ENCODE measurements around the gene MEAF6. TPM values are rescaled to one million over a fixed set of nuclear protein-coding genes. Genes with fewer than 3 reads are reported as not detected.

MEAF6 gene
- total and polyA plus RNA-seq, 2 donors (not counting 3 experiments of a cell fraction or from before 2014, with no cell fraction given), result 28.0 to 62.5 TPM

DNA sequence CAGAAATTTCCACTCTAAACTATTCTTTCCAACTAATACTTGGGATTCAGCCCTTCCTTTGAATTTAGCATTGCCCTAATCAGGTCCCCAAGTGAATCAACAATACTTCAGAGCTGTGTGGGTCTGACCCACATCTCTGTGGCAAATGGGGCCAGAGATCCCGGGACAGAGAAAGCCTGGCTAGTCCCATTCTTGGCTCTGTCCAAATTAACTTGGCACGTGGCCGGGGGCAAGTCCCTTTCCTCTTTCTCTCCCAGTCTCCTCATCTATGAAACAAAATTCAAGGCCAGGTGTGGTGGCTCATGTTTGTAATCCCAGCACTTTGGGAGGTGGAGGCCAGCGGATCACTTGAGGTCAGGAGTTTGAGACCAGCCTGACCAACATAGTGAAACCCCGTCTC lies 46.5 kb downstream of the MEAF6 start:
- H3K9me1 ChIP-seq (replicated peaks; ENCODE audit: control insufficient read depth, extremely low read depth, insufficient read depth, low read length), result no peaks in the 10 kb centered on the region
- H3K4me2 ChIP-seq (ENCODE audit: insufficient read depth, low read length), result no peak overlapping the region
- no peaks in the 10 kb centered on the region for H3K79me2 ChIP-seq (ENCODE audit: control insufficient read depth, insufficient read depth, low read length)
- FAIRE-seq (no peak), DNase-seq (ENCODE audit: low read depth, low spot score) (no peak)
- no peaks in the 10 kb centered on the region for H3K36me3 ChIP-seq (ENCODE audit: control insufficient read depth in 2 of 2, extremely low read depth in 1 of 2, insufficient read depth in 2 of 2, low read length in 2 of 2)
- BruUV-seq (replicated peaks), result no TSS peak
- dilution Hi-C loops (cut with MboI; ENCODE audit: extremely low pct_ligation_motif_present, low sequenced_read_pairs) (no loop called here), intact Hi-C loops (cut with micrococcal nuclease) (no loop called here)
- no peaks in the 10 kb centered on the region for H4K20me1 ChIP-seq (replicated peaks; ENCODE audit: control insufficient read depth, extremely low read depth, insufficient read depth, low read length)
- no peak for TF ChIP-seq MYC (IDR thresholded peaks at IDR 0.05; ENCODE audit: low read depth, low read length)
- TF ChIP-seq, protein P1, sequence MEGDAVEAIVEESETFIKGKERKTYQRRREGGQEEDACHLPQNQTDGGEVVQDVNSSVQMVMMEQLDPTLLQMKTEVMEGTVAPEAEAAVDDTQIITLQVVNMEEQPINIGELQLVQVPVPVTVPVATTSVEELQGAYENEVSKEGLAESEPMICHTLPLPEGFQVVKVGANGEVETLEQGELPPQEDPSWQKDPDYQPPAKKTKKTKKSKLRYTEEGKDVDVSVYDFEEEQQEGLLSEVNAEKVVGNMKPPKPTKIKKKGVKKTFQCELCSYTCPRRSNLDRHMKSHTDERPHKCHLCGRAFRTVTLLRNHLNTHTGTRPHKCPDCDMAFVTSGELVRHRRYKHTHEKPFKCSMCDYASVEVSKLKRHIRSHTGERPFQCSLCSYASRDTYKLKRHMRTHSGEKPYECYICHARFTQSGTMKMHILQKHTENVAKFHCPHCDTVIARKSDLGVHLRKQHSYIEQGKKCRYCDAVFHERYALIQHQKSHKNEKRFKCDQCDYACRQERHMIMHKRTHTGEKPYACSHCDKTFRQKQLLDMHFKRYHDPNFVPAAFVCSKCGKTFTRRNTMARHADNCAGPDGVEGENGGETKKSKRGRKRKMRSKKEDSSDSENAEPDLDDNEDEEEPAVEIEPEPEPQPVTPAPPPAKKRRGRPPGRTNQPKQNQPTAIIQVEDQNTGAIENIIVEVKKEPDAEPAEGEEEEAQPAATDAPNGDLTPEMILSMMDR (IDR thresholded peaks at IDR 0.05; ENCODE audit: extremely low read depth in 1 of 2, insufficient read depth in 1 of 2, low read depth in 1 of 2, low read length in 2 of 2), result no peak
- TF ChIP-seq JUN (IDR thresholded peaks at IDR 0.05; ENCODE audit: borderline replicate concordance, insufficient read depth, insufficient read length, low read depth), result no peak
- TF ChIP-seq POLR2A (IDR thresholded peaks at IDR 0.05; ENCODE audit: low read depth, low read length), result no peak
- TF ChIP-seq EZH2 (IDR thresholded peaks at IDR 0.05; ENCODE audit: borderline replicate concordance, low read depth, low read length, severe bottlenecking), result no peak
- TF ChIP-seq GATA2 (IDR thresholded peaks at IDR 0.05; ENCODE audit: insufficient read depth, insufficient read length, low read depth, low read length), result no peak
- TF ChIP-seq, protein P2, sequence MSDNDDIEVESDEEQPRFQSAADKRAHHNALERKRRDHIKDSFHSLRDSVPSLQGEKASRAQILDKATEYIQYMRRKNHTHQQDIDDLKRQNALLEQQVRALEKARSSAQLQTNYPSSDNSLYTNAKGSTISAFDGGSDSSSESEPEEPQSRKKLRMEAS (IDR thresholded peaks at IDR 0.05; ENCODE audit: insufficient read depth, insufficient read length), result no peak
- TF ChIP-seq POLR2AphosphoS5 (IDR thresholded peaks at IDR 0.05; ENCODE audit: insufficient read depth, low read depth, low read length), result no peak
- TF ChIP-seq FOS (IDR thresholded peaks at IDR 0.05; ENCODE audit: borderline replicate concordance, insufficient read depth, low read length), result no peak
- CTCF ChIA-PET, result interaction anchor here (1.6 kb wide), 1 partner anchor 20 kb away, joined by 6 read pairs; no protein-coding TSS in a partner anchor
- peaks cover 19% of the 10 kb centered on the region for H3K4me1 ChIP-seq (ENCODE audit: control insufficient read depth, extremely low read depth, insufficient read depth, low read length)
- no peaks in the 10 kb centered on the region for H3K9me3 ChIP-seq (replicated peaks; ENCODE audit: control insufficient read depth, insufficient read depth, low read length)
- no peak overlapping the region for H3K4me3 ChIP-seq (replicated peaks in 1 of 3; ENCODE audit: insufficient read depth in 1 of 3, low read depth in 1 of 3, low read length in 3 of 3)
- no peaks in the 10 kb centered on the region for H3K27me3 ChIP-seq (ENCODE audit: control insufficient read depth in 2 of 2, insufficient read depth in 2 of 2, low read length in 2 of 2)
- POLR2A ChIA-PET, result no interaction called here
- no peak overlapping the region for H3K27ac ChIP-seq (ENCODE audit: insufficient read depth, low read depth, low read length)
- H2AFZ ChIP-seq (ENCODE audit: low read depth, low read length), result no peak overlapping the region
- no peak overlapping the region for H3K9ac ChIP-seq (replicated peaks; ENCODE audit: extremely low read depth, insufficient read depth, low read length)

Measured in endothelial cell of umbilical vein (primary cell).